HUES6 (cell line): ENCODE results near the gene CACNG4.
"Not testable (repeated sequence)": the region's sequence is repeated elsewhere in the genome, so short reads cannot be mapped to it uniquely, and the experiment has no call there.

Experiments used
- H3K27ac ChIP-seq: 2 replicates; pipeline ENCODE4 v1.7.0; 2013; ENCODE audit warnings: low read depth, mild to moderate bottlenecking, low read length, inconsistent platforms
- H3K27me3 ChIP-seq: 2 replicates; pipeline ENCODE4 v1.6.1; 2013; ENCODE audit warnings: low read length; ENCODE audit not compliant: control insufficient read depth, insufficient read depth
- H3K36me3 ChIP-seq: 2 replicates; pipeline ENCODE4 v1.6.1; 2013; ENCODE audit warnings: low read length; ENCODE audit not compliant: control insufficient read depth, insufficient read depth
- H3K4me1 ChIP-seq: 2 replicates; pipeline ENCODE4 v1.6.1; 2013; ENCODE audit warnings: low read length; ENCODE audit not compliant: control insufficient read depth, insufficient read depth
- H3K4me3 ChIP-seq: 2 replicates; pipeline ENCODE4 v1.5.1; 2013; ENCODE audit warnings: low read depth, low read length
- H3K9ac ChIP-seq: one replicate; pipeline ENCODE4 v1.6.1; 2013; ENCODE audit warnings: mild to moderate bottlenecking, low read length
- H3K9me3 ChIP-seq: 2 replicates; pipeline ENCODE4 v1.6.1; 2013; ENCODE audit warnings: low read depth, low read length; ENCODE audit not compliant: control insufficient read depth, insufficient read depth

CACNG4 gene

GRCh38 chr17:67030641-67031040, 66.1 kb downstream of the CACNG4 start:
- Histone ChIP-seq H3K9me3 (no peaks in the 10 kb centered on the region), H3K27ac (no peak overlapping the region), H3K9ac (no peak overlapping the region), H3K4me1 (no peaks in the 10 kb centered on the region), H3K36me3 (no peaks in the 10 kb centered on the region), H3K4me3 (no peak overlapping the region), H3K27me3 (no peaks in the 10 kb centered on the region)

GRCh38 chr17:67032382-67032781, 67.9 kb downstream of the CACNG4 start:
- H3K4me3 ChIP-seq, result no peak overlapping the region
- no peaks in the 10 kb centered on the region for H3K36me3 ChIP-seq
- H3K27ac ChIP-seq, result no peak overlapping the region
- no peaks in the 10 kb centered on the region for H3K4me1 ChIP-seq
- no peaks in the 10 kb centered on the region for H3K27me3 ChIP-seq
- no peak overlapping the region for H3K9ac ChIP-seq
- no peaks in the 10 kb centered on the region for H3K9me3 ChIP-seq

GRCh38 chr17:67032985-67033384, 68.5 kb downstream of the CACNG4 start:
- H3K9me3 ChIP-seq, result no peaks in the 10 kb centered on the region
- no peaks in the 10 kb centered on the region for H3K4me1 ChIP-seq
- no peak overlapping the region for H3K9ac ChIP-seq
- H3K36me3 ChIP-seq, result no peaks in the 10 kb centered on the region
- no peaks in the 10 kb centered on the region for H3K27me3 ChIP-seq
- H3K4me3 ChIP-seq, result no peak overlapping the region
- H3K27ac ChIP-seq, result no peak overlapping the region

GRCh38 chr17:67033613-67034012, 69.1 kb downstream of the CACNG4 start:
- Histone ChIP-seq H3K9me3 (no peaks in the 10 kb centered on the region), H3K4me1 (no peaks in the 10 kb centered on the region), H3K9ac (no peak overlapping the region), H3K4me3 (no peak overlapping the region), H3K27me3 (no peaks in the 10 kb centered on the region), H3K27ac (no peak overlapping the region), H3K36me3 (no peaks in the 10 kb centered on the region)

GRCh38 chr17:67035131-67036083, 70.9 kb downstream of the CACNG4 start:
- H3K4me3 ChIP-seq, result no peak overlapping the region

GRCh38 chr17:67038861-67039365, 74.4 kb downstream of the CACNG4 start:
- Histone ChIP-seq H3K4me3 (no peak overlapping the region), H3K9ac (no peak overlapping the region), H3K9me3 (no peaks in the 10 kb centered on the region), H3K36me3 (no peaks in the 10 kb centered on the region), H3K27me3 (no peaks in the 10 kb centered on the region), H3K27ac (no peak overlapping the region), H3K4me1 (no peaks in the 10 kb centered on the region)

More at GRCh38 chr17:67035131-67036083, 70.9 kb downstream of the CACNG4 start:
- Histone ChIP-seq H3K27me3 (no peaks in the 10 kb centered on the region), H3K9me3 (no peaks in the 10 kb centered on the region), H3K36me3 (no peaks in the 10 kb centered on the region), H3K9ac (no peak overlapping the region), H3K4me1 (no peaks in the 10 kb centered on the region), H3K27ac (no peak overlapping the region)

GRCh38 chr17:67040652-67041051, 76.1 kb downstream of the CACNG4 start:
- Histone ChIP-seq H3K4me3 (no peak overlapping the region), H3K27ac (no peak overlapping the region), H3K36me3 (no peaks in the 10 kb centered on the region), H3K9ac (no peak overlapping the region), H3K27me3 (no peaks in the 10 kb centered on the region), H3K9me3 (no peaks in the 10 kb centered on the region), H3K4me1 (no peaks in the 10 kb centered on the region)

GRCh38 chr17:67041119-67041518, 76.6 kb downstream of the CACNG4 start:
- not testable (repeated sequence) for H3K4me3 ChIP-seq, H3K4me1 ChIP-seq, H3K27ac ChIP-seq, H3K9ac ChIP-seq, H3K9me3 ChIP-seq, H3K27me3 ChIP-seq, H3K36me3 ChIP-seq

- no peaks in the 10 kb centered on the region for H3K36me3 ChIP-seq
- no peak overlapping the region for H3K27ac ChIP-seq
- no peak overlapping the region for H3K4me3 ChIP-seq
These were observed 77.0 kb downstream of the CACNG4 start for GRCh38 chr17:67041531-67041930.

GRCh38 chr17:67041941-67042899, 77.7 kb downstream of the CACNG4 start:
- no peak overlapping the region for H3K4me3 ChIP-seq
- no peaks in the 10 kb centered on the region for H3K36me3 ChIP-seq
- H3K9me3 ChIP-seq, result peaks cover under 1% of the 10 kb centered on the region; the same call in 1 of the 2 replicates
- no peaks in the 10 kb centered on the region for H3K27me3 ChIP-seq
- H3K9ac ChIP-seq, result no peak overlapping the region
- no peak overlapping the region for H3K27ac ChIP-seq
- no peaks in the 10 kb centered on the region for H3K4me1 ChIP-seq

More at GRCh38 chr17:67041531-67041930, 77.0 kb downstream of the CACNG4 start:
- Histone ChIP-seq H3K9ac (no peak overlapping the region), H3K4me1 (no peaks in the 10 kb centered on the region), H3K27me3 (no peaks in the 10 kb centered on the region), H3K9me3 (no peaks in the 10 kb centered on the region)
